HG02840 (cell line): ENCODE results near the gene TMEM132E.

Experiments
- ATAC-seq: cut with Tn5 transposase; IDR thresholded peaks from one replicate; pipeline ENCODE4 v1.9.1; 2021; ENCODE audit warnings: mild to moderate bottlenecking, moderate library complexity, moderate number of reproducible peaks; ENCODE audit not compliant: unreplicated experiment, low FRiP score

TMEM132E gene

GRCh38 chr17:34628879-34629278 lies 49.5 kb downstream of the TMEM132E start:
- ATAC-seq, result no peak

- ATAC-seq, result no peak
These were observed 54.0 kb downstream of the TMEM132E start for GRCh38 chr17:34633351-34633750.

GRCh38 chr17:34633760-34634159 lies 54.4 kb downstream of the TMEM132E start:
- ATAC-seq, result no peak

- no peak for ATAC-seq
These were observed 55.3 kb downstream of the TMEM132E start for GRCh38 chr17:34634551-34635160.

GRCh38 chr17:34635876-34636275 lies 56.5 kb downstream of the TMEM132E start:
- ATAC-seq, result no peak

- no peak for ATAC-seq
These were observed 57.7 kb downstream of the TMEM132E start for GRCh38 chr17:34637041-34637547.

GRCh38 chr17:34637548-34638525 lies 58.5 kb downstream of the TMEM132E start:
- ATAC-seq, result no peak

- no peak for ATAC-seq
These were observed 59.3 kb downstream of the TMEM132E start for GRCh38 chr17:34638526-34639260.

- no peak for ATAC-seq
These were observed 60.5 kb downstream of the TMEM132E start for GRCh38 chr17:34639706-34640425.

- no peak for ATAC-seq
These were observed 62.0 kb downstream of the TMEM132E start for GRCh38 chr17:34641368-34641767.

- ATAC-seq, result no peak
These were observed 65.7 kb downstream of the TMEM132E start for GRCh38 chr17:34644941-34645550.

GRCh38 chr17:34645594-34645993 lies 66.2 kb downstream of the TMEM132E start:
- no peak for ATAC-seq

- ATAC-seq, result no peak
These were observed 68.1 kb downstream of the TMEM132E start for GRCh38 chr17:34647511-34647910.

GRCh38 chr17:34650051-34650750 lies 70.8 kb downstream of the TMEM132E start:
- ATAC-seq, result no peak

GRCh38 chr17:34651402-34651811 lies 72.0 kb downstream of the TMEM132E start:
- no peak for ATAC-seq

- no peak for ATAC-seq
These were observed 72.7 kb downstream of the TMEM132E start for GRCh38 chr17:34652021-34652555.

GRCh38 chr17:34653511-34653910 lies 74.1 kb downstream of the TMEM132E start:
- ATAC-seq, result no peak

- ATAC-seq, result no peak
These were observed 75.0 kb downstream of the TMEM132E start for GRCh38 chr17:34654276-34654880.
